Caco-2 (cell line): Measurements from ENCODE around the gene ST8SIA3. TPM values are rescaled to one million over a fixed set of nuclear protein-coding genes. Genes with fewer than 3 reads are reported as not detected.

ENCODE experiments used
- BruUV-seq: library from RNA; stranded (reverse); fragments of 400-500 nt; replicated peaks from 2 replicates; lab custom pipeline; 2021; lab: Mats Ljungman, UMichigan
- CTCF ChIA-PET: fragments of 300-600 bp; sonication (Branson Sonifier 250); formaldehyde crosslinking; loops from one replicate; lab custom pipeline; 2022; ENCODE audit warnings: antibody characterized with exemption; lab: Charles Lee
- POLR2A ChIA-PET: fragments of 300-600 bp; sonication (Branson Sonifier 250); formaldehyde crosslinking; loops from one replicate; lab custom pipeline; 2022; ENCODE audit warnings: antibody characterized with exemption; lab: Charles Lee
- DNase-seq, 2 experiments: peaks; one replicate each; pipeline versions ENCODE4 v3.0.0 to v3.0.0-alpha.2; 2020 to 2022
- H3K27me3 ChIP-seq: replicated peaks from 2 replicates; pipeline ENCODE4 v1.6.0; 2011; ENCODE audit warnings: low read length; ENCODE audit not compliant: control insufficient read depth, insufficient read depth
- H3K36me3 ChIP-seq: 2 replicates; pipeline ENCODE4 v1.5.1; 2011; ENCODE audit warnings: low read length; ENCODE audit not compliant: control insufficient read depth, insufficient read depth
- H3K4me1 ChIP-seq: fragments of 250-450 bp; sonication (Bioruptor Pico); 2 replicates; pipeline ENCODE4 v1.5.1; 2020; ENCODE audit warnings: mild to moderate bottlenecking
- H3K4me3 ChIP-seq: 2 replicates; pipeline ENCODE4 v1.5.1; 2011; ENCODE audit warnings: low read depth, mild to moderate bottlenecking, control low read depth, low read length
- H3K9me3 ChIP-seq: fragments of 250-450 bp; sonication (Bioruptor Pico); 2 replicates; pipeline ENCODE4 v1.5.1; 2020; ENCODE audit warnings: mild to moderate bottlenecking, moderate library complexity
- H3K27ac Mint-ChIP-seq: one replicate; pipeline ENCODE4 v1.8.0; 2022; ENCODE audit warnings: mixed read lengths; ENCODE audit not compliant: unreplicated experiment
- H3K27me3 Mint-ChIP-seq: one replicate; pipeline ENCODE4 v1.8.0; 2022; ENCODE audit warnings: mixed read lengths; ENCODE audit not compliant: insufficient read depth, unreplicated experiment
- H3K36me3 Mint-ChIP-seq: one replicate; pipeline ENCODE4 v1.8.0; 2022; ENCODE audit warnings: mild to moderate bottlenecking, mixed read lengths; ENCODE audit not compliant: insufficient read depth, unreplicated experiment
- H3K4me1 Mint-ChIP-seq: one replicate; pipeline ENCODE4 v1.8.0; 2022; ENCODE audit warnings: low read depth, mixed read lengths; ENCODE audit not compliant: unreplicated experiment
- H3K4me3 Mint-ChIP-seq: one replicate; pipeline ENCODE4 v1.8.0; 2022; ENCODE audit warnings: mild to moderate bottlenecking, moderate library complexity, mixed read lengths; ENCODE audit not compliant: unreplicated experiment
- H3K9me3 Mint-ChIP-seq: one replicate; pipeline ENCODE4 v1.8.0; 2022; ENCODE audit warnings: mixed read lengths; ENCODE audit not compliant: unreplicated experiment
- intact Hi-C: fragments of 100-400 bp; cut with micrococcal nuclease; formaldehyde crosslinking; loops from one replicate; pipeline ENCODE4 v1.10.0; 2022; ENCODE audit not compliant: unreplicated experiment
- total RNA-seq: library from RNA; stranded (reverse); gene quantifications from 2 replicates; pipeline ENCODE4 v1.2.3, GENCODE V29; 2022
- TF ChIP-seq, protein P1 (sequence below), 2 experiments: fragments of 200-600 bp in 1 of 2; IDR thresholded peaks; 1 replicate in 1 of 2; 2 replicates in 1 of 2; pipeline versions ENCODE4 v1.5.1 to v1.8.0; 2011 to 2022; ENCODE audit warnings: antibody characterized with exemption in 1 of 2, control low read depth in 1 of 2, inconsistent platforms in 1 of 2, low read depth in 1 of 2, low read length in 1 of 2, mild to moderate bottlenecking in 1 of 2, moderate library complexity in 1 of 2; ENCODE audit not compliant: insufficient read depth in 1 of 2, severe bottlenecking in 1 of 2, unreplicated experiment in 1 of 2

ST8SIA3 gene
- total RNA-seq, 1 experiment from 2014 or later: not detected

DNA sequence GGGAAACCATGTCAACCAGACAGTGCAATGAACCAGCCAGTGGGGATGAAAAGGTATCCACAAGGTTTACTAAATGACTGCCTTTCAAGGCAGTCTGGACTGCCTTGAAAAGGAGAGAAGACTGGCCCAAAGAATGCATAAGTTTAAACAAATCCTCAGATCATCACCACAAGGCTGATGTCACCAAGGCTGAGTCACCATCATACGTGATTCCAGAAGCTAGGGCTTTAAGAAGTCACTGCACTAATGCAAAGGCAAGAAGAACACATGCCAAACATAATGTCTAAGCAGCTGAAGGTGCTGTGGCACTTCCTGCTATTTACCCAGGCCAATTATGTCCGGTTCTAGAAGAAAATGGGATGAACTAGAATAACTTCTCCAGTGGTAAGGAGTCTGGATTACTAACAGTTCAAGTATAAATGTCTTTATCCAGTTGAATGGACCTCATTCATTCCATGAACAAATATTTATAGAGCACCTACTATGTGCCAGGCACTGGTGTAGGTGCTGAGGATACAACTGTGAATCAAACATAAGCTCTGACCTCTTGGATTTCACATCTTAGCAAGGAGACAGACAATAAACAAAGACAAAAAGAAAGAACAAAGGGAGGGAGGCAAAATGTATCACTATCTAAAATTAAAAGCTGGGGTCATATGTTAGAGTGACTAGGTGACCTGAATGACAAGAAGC lies 45.2 kb downstream of the ST8SIA3 start:
- peaks cover 12% of the 10 kb centered on the region for H3K9me3 Mint-ChIP-seq
- no peak overlapping the region for H3K4me3 Mint-ChIP-seq
- H3K4me1 Mint-ChIP-seq: no peaks in the 10 kb centered on the region
- BruUV-seq: no TSS peak
- POLR2A ChIA-PET: no interaction called here
- Histone ChIP-seq H3K4me3 (no peak overlapping the region), H3K9me3 (no peaks in the 10 kb centered on the region), H3K4me1 (no peaks in the 10 kb centered on the region), H3K36me3 (no peaks in the 10 kb centered on the region), H3K27me3 (no peaks in the 10 kb centered on the region)
- no peaks in the 10 kb centered on the region for H3K36me3 Mint-ChIP-seq
- intact Hi-C loops: no loop called here
- CTCF ChIA-PET: no interaction called here
- TF ChIP-seq, protein P1, sequence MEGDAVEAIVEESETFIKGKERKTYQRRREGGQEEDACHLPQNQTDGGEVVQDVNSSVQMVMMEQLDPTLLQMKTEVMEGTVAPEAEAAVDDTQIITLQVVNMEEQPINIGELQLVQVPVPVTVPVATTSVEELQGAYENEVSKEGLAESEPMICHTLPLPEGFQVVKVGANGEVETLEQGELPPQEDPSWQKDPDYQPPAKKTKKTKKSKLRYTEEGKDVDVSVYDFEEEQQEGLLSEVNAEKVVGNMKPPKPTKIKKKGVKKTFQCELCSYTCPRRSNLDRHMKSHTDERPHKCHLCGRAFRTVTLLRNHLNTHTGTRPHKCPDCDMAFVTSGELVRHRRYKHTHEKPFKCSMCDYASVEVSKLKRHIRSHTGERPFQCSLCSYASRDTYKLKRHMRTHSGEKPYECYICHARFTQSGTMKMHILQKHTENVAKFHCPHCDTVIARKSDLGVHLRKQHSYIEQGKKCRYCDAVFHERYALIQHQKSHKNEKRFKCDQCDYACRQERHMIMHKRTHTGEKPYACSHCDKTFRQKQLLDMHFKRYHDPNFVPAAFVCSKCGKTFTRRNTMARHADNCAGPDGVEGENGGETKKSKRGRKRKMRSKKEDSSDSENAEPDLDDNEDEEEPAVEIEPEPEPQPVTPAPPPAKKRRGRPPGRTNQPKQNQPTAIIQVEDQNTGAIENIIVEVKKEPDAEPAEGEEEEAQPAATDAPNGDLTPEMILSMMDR (IDR thresholded peaks at IDR 0.05; ENCODE audit: insufficient read depth in 1 of 2, low read depth in 1 of 2, low read length in 1 of 2, severe bottlenecking in 1 of 2, unreplicated experiment in 1 of 2): no peak
- no peak for DNase-seq
- H3K27ac Mint-ChIP-seq: no peak overlapping the region
- peaks cover 3% of the 10 kb centered on the region for H3K27me3 Mint-ChIP-seq

DNA sequence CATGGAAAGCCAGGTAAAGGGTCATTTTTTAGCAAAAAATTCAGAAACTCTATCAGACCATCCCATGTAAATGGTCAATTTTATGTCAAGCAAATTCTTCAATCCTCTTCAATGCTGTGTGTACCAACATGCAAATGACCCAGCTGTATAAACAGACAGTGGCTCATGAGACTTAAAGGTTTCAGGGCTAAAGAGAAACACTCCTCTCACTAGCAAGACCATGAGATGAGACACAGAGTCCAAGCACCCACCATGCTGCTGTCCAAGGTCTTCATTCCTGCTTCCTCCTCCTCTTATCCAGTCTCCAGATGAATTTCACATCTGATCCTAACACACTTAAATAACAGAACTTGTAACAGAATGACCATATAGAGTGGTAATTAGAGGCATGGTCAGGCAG lies 52.0 kb downstream of the ST8SIA3 start:
- H3K27ac Mint-ChIP-seq: no peak overlapping the region
- H3K4me1 Mint-ChIP-seq: no peaks in the 10 kb centered on the region
- H3K36me3 Mint-ChIP-seq: no peaks in the 10 kb centered on the region
- intact Hi-C loops: no loop called here
- H3K27me3 Mint-ChIP-seq: peaks cover 5% of the 10 kb centered on the region
- no peaks in the 10 kb centered on the region for H3K36me3 ChIP-seq
- H3K4me3 ChIP-seq: no peak overlapping the region
- H3K27me3 ChIP-seq: no peaks in the 10 kb centered on the region
- H3K9me3 Mint-ChIP-seq: no peaks in the 10 kb centered on the region
- TF ChIP-seq, protein P1 (IDR thresholded peaks at IDR 0.05; ENCODE audit: insufficient read depth in 1 of 2, low read depth in 1 of 2, low read length in 1 of 2, severe bottlenecking in 1 of 2, unreplicated experiment in 1 of 2): no peak
- no peak overlapping the region for H3K4me3 Mint-ChIP-seq
- ChIA-PET CTCF (no interaction called here), POLR2A (no interaction called here)
- H3K9me3 ChIP-seq: no peaks in the 10 kb centered on the region
- BruUV-seq: no TSS peak
- DNase-seq: no peak
- no peaks in the 10 kb centered on the region for H3K4me1 ChIP-seq

DNA sequence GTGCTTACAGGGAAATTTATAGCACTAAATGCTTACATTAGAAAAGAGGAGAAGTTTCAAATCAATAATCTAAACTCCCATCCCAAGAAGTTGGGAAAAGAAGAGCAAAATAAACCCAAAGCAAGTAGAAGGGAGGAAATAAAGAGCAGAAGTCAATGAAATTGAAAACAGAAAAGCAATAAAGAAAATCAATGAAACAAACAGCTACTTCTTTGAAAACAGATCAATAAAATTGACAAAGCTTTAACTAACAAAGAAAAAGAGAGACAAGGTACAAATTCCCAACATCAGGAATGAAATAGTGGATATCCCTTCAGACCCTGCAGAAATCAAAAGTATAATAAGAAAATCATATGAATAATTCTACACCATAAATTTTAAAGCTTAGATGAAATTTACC lies 57.3 kb downstream of the ST8SIA3 start:
- Mint-ChIP-seq H3K36me3 (no peaks in the 10 kb centered on the region), H3K9me3 (no peaks in the 10 kb centered on the region), H3K27ac (no peak overlapping the region), H3K27me3 (peaks cover 7% of the 10 kb centered on the region), H3K4me1 (no peaks in the 10 kb centered on the region), H3K4me3 (no peak overlapping the region)
- intact Hi-C loops: no loop called here
- TF ChIP-seq, protein P1 (IDR thresholded peaks at IDR 0.05; ENCODE audit: insufficient read depth in 1 of 2, low read depth in 1 of 2, low read length in 1 of 2, severe bottlenecking in 1 of 2, unreplicated experiment in 1 of 2): no peak
- CTCF ChIA-PET: no interaction called here
- no TSS peak for BruUV-seq
- DNase-seq: no peak
- no peaks in the 10 kb centered on the region for H3K36me3 ChIP-seq
- no peaks in the 10 kb centered on the region for H3K9me3 ChIP-seq
- POLR2A ChIA-PET: no interaction called here
- no peaks in the 10 kb centered on the region for H3K4me1 ChIP-seq
- no peak overlapping the region for H3K4me3 ChIP-seq
- no peaks in the 10 kb centered on the region for H3K27me3 ChIP-seq
